Nephron (organoid): Measurements from ENCODE around the gene NUP50.

Source experiments
- H3K27ac Mint-ChIP-seq, 3 experiments: 2 replicates each; pipeline ENCODE4 v1.8.0; 2020; ENCODE audit warnings: mixed read lengths in 3 of 3, mild to moderate bottlenecking in 2 of 3, moderate library complexity in 1 of 3
- H3K27me3 Mint-ChIP-seq: 2 replicates; pipeline ENCODE4 v1.8.0; 2021; ENCODE audit warnings: low read depth, mild to moderate bottlenecking, moderate library complexity, mixed read lengths
- H3K36me3 Mint-ChIP-seq: 2 replicates; pipeline ENCODE4 v1.8.0; 2020; ENCODE audit warnings: low read depth, mixed read lengths
- H3K4me1 Mint-ChIP-seq: 2 replicates; pipeline ENCODE4 v1.8.0; 2020; ENCODE audit warnings: mixed read lengths
- H3K4me3 Mint-ChIP-seq, 3 experiments: 2 replicates each; pipeline ENCODE4 v1.8.0; 2020; ENCODE audit warnings: mild to moderate bottlenecking in 3 of 3, mixed read lengths in 3 of 3, moderate library complexity in 2 of 3
- H3K9me3 Mint-ChIP-seq: 2 replicates; pipeline ENCODE4 v1.8.0; 2020; ENCODE audit warnings: mixed read lengths
- TF ChIP-seq, protein P1 (sequence below), 3 experiments: fragments of 200-600 bp; sonication (generic); IDR thresholded peaks; one replicate each; pipeline ENCODE4 v1.5.0; 2021; ENCODE audit warnings: antibody characterized with exemption in 3 of 3; ENCODE audit not compliant: unreplicated experiment in 3 of 3

Gene NUP50

DNA sequence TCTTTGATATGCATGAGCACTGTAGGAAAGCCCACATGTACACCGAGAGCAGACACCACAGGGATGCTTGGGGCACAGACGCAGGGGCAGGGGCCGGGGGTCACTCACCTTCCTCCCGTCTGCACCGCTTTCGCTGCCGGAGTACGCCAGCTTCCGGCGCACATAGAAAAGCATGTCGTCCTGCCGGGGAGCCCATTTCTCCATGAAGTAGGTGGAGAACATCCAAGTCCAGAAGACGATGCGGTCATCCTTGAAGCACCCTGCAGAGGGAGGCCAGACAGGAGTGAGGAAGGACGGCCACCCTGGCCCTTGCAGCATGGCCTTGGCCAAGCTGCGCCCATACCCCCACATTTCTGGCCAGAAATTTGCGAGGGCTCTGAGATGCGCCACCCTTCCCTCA, 48.1 kb downstream of the NUP50 start:
- Mint-ChIP-seq H3K27ac (peak overlapping the region in 1 of 3 experiments; percentile 44), H3K9me3 (no peaks in the 10 kb centered on the region), H3K27me3 (peaks cover 33% of the 10 kb centered on the region), H3K4me1 (peaks cover 29% of the 10 kb centered on the region), H3K36me3 (no peaks in the 10 kb centered on the region), H3K4me3 (peak overlapping the region in 2 of 3 experiments; percentile 12 to 32)
- TF ChIP-seq, protein P1, sequence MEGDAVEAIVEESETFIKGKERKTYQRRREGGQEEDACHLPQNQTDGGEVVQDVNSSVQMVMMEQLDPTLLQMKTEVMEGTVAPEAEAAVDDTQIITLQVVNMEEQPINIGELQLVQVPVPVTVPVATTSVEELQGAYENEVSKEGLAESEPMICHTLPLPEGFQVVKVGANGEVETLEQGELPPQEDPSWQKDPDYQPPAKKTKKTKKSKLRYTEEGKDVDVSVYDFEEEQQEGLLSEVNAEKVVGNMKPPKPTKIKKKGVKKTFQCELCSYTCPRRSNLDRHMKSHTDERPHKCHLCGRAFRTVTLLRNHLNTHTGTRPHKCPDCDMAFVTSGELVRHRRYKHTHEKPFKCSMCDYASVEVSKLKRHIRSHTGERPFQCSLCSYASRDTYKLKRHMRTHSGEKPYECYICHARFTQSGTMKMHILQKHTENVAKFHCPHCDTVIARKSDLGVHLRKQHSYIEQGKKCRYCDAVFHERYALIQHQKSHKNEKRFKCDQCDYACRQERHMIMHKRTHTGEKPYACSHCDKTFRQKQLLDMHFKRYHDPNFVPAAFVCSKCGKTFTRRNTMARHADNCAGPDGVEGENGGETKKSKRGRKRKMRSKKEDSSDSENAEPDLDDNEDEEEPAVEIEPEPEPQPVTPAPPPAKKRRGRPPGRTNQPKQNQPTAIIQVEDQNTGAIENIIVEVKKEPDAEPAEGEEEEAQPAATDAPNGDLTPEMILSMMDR (IDR thresholded peaks at IDR 0.05; ENCODE audit: unreplicated experiment in 3 of 3), result no peak

DNA sequence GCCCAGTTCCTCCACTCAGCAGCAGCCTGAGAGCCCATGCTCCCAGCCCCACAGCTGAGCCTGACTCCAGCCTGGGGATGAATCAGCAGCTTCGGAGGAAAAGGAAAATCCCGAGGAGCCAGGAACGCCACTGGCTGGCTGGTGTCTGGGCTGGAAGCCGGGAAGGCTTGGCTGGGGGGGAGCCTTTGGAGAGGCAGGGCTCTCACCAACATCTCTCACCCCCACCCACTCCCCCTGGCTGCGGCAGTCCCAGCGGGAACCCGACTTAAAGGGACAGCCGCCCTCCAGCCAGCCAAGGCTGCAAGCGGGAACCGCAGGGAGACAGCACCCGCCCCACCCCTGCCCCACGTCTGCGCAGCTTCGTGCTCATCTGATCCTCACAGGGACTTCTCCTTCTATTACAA, 48.6 kb downstream of the NUP50 start:
- H3K4me3 Mint-ChIP-seq, result peak overlapping the region in 1 of 3 experiments; percentile 12
- peak overlapping the region in 1 of 3 experiments; percentile 34 for H3K27ac Mint-ChIP-seq
- peaks cover 34% of the 10 kb centered on the region for H3K27me3 Mint-ChIP-seq
- TF ChIP-seq, protein P1 (IDR thresholded peaks at IDR 0.05; ENCODE audit: unreplicated experiment in 3 of 3), result no peak
- H3K4me1 Mint-ChIP-seq, result peaks cover 30% of the 10 kb centered on the region
- H3K9me3 Mint-ChIP-seq, result no peaks in the 10 kb centered on the region
- H3K36me3 Mint-ChIP-seq, result no peaks in the 10 kb centered on the region

DNA sequence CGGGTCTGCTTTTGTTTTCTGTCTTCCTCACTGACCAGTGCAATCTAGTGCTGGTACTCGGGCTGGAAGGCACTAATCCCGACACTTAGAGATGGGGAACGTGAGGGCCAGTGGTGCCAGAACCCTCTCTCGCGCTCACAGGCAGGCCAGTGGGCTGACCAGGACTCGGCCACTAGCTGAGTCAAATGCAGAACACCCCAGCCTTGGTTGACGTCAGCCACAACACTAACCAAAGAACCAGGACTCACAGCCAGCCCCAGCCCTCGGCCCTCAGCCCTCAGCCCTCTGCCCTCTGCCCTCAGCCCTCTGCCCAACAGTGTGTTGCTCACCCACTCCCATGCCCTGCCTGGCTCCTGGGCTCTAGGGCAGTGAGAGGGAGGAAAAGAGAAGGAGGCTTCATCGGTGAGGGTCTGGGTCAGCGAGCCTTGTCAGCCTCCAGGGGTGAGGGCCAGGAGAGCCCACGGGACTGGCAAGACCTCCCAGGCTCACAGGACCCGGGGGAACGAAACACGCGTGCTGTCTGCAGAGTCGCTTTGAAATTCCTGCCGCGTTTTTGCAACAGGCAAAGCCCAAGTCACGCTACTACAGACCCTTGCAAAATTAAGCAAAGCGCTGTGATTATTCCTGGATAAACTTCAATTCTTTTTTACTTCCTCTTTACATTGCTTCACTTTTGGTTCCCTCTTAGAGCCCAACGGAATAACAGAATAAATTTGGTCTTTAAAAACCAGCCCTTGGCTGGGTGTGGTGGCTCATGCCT, 49.4 kb downstream of the NUP50 start:
- Mint-ChIP-seq H3K4me1 (peaks cover 28% of the 10 kb centered on the region), H3K27ac (peak overlapping the region in 2 of 3 experiments; percentile 34 to 54), H3K36me3 (no peaks in the 10 kb centered on the region), H3K4me3 (peak overlapping the region in 1 of 3 experiments; percentile 53), H3K9me3 (no peaks in the 10 kb centered on the region), H3K27me3 (peaks cover 34% of the 10 kb centered on the region)
- TF ChIP-seq, protein P1 (IDR thresholded peaks at IDR 0.05; ENCODE audit: unreplicated experiment in 3 of 3), result no peak

DNA sequence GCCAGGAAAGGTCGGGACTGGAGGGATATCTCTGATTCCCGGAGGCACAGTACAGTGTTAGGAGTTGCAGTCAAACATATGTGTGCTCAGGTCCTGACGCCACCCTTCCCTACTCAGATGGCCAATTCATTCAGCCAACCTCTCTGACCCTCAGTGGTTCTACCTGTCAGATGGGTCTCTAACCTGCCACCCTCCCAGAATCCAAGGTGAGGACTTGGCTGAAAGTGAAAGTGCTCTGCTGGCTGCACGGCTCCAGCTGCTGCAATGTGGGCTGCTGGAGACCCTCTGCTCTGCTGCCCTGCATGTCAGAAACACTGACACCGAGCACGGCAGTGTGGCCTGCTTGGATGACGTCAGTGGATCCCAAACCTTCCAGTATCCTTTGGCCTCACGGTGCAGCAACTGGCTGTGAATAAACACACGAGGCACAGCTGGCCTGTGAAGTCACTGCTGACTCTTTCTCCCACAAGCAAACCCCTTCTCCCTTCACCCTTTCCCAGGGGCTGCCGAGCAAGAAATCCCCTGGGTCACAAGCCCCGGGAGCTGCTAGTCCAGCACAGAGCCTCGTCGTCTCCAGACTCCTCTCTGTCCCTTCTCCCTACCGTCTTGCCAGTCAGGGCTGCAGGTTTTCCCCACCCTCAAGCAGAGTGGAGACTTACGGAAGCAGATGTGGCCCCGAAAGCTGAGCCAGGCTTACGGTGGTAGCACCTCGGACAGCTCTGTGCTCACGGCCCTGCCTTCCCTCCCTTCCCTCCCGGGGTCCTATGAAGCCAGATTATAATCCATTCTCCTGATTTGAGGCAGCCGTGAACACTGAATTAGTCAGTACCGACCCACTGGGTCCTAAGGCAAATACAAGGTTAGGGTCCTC, 52.6 kb downstream of the NUP50 start:
- Mint-ChIP-seq H3K36me3 (no peaks in the 10 kb centered on the region), H3K9me3 (no peaks in the 10 kb centered on the region), H3K27me3 (peaks cover 27% of the 10 kb centered on the region), H3K4me3 (no peak overlapping the region), H3K27ac (no peak overlapping the region), H3K4me1 (peaks cover 11% of the 10 kb centered on the region)
- TF ChIP-seq, protein P1 (IDR thresholded peaks at IDR 0.05; ENCODE audit: unreplicated experiment in 3 of 3), result no peak

DNA sequence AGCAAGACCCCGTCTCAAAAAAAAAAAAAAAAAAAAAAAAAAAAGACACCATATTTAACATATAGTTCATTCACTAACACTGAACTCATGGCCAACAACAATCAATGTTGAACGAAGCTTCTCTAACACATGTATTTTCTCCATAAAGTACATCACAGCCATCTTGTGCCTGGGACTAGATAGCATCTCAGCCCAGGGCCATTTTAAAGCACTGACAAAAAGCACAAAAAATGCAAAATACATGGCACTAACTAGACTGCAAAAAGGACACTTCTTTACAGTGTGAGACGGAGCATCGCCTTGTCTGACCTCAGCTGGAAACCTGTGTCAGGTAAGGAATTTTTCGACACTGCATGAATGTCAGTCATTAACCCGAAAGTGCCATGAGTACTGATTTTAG, 53.6 kb downstream of the NUP50 start:
- Mint-ChIP-seq H3K9me3 (no peaks in the 10 kb centered on the region), H3K4me3 (no peak overlapping the region), H3K36me3 (no peaks in the 10 kb centered on the region), H3K27me3 (peaks cover 27% of the 10 kb centered on the region), H3K4me1 (peaks cover 5% of the 10 kb centered on the region), H3K27ac (no peak overlapping the region)
- TF ChIP-seq, protein P1 (IDR thresholded peaks at IDR 0.05; ENCODE audit: unreplicated experiment in 3 of 3), result no peak
